Measurements from ENCODE around the gene BTNL2.
"Not testable (repeated sequence)": the region's sequence is repeated elsewhere in the genome, so short reads cannot be mapped to it uniquely, and the experiment has no call there.

BTNL2 gene

GRCh38 chr6:32371229-32371628, 35.8 kb downstream of the BTNL2 start:
- FAIRE-seq (no peak), DNase-seq (ENCODE audit: insufficient read length, low spot score) (no peak)

GRCh38 chr6:32370505-32370904, 36.5 kb downstream of the BTNL2 start:
- DNase-seq (ENCODE audit: insufficient read length, low spot score) = no peak
- no peak for FAIRE-seq

- FAIRE-seq (no peak), DNase-seq (ENCODE audit: insufficient read length, low spot score) (peak; percentile 41)
These were observed 37.3 kb downstream of the BTNL2 start for GRCh38 chr6:32369660-32370059.

- DNase-seq (ENCODE audit: insufficient read length, low spot score) = no peak
- no peak for FAIRE-seq
These were observed 39.3 kb downstream of the BTNL2 start for GRCh38 chr6:32367644-32368043.

- not testable (repeated sequence) for DNase-seq (ENCODE audit: insufficient read length, low spot score); FAIRE-seq
These were observed 47.8 kb downstream of the BTNL2 start for GRCh38 chr6:32359225-32359624.

GRCh38 chr6:32358548-32358947, 48.4 kb downstream of the BTNL2 start:
- not testable (repeated sequence) for DNase-seq (ENCODE audit: insufficient read length, low spot score); FAIRE-seq

- no peak for FAIRE-seq
- DNase-seq (ENCODE audit: insufficient read length, low spot score) = no peak
These were observed 52.0 kb downstream of the BTNL2 start for GRCh38 chr6:32355018-32355417.

GRCh38 chr6:32353348-32353747, 53.6 kb downstream of the BTNL2 start:
- FAIRE-seq (no peak), DNase-seq (ENCODE audit: insufficient read length, low spot score) (no peak)

Data from HTR-8/SVneo (cell line).